Keratinocyte (primary cell): ENCODE measurements around the gene LOXHD1. TPM values are rescaled to one million over a fixed set of nuclear protein-coding genes. Genes with fewer than 3 reads are reported as not detected.

Source experiments
- DNase-seq: peaks from one replicate; pipeline ENCODE4 v3.0.0-alpha.2; 2011; ENCODE audit warnings: low read depth, missing footprints, low spot score
- FAIRE-seq: peaks from 2 replicates; lab custom pipeline; 2011; peaks lifted over from hg19 to GRCh38; lab: Jason Lieb, UNC
- H2AFZ ChIP-seq: 2 replicates; pipeline ENCODE4 v1.6.0; 2012; ENCODE audit warnings: low read length, control low read depth, inconsistent platforms; ENCODE audit not compliant: control insufficient read depth
- H3K27ac ChIP-seq: 2 replicates; pipeline ENCODE4 v1.5.1; 2011; ENCODE audit warnings: low read length; ENCODE audit not compliant: control insufficient read depth, insufficient read depth
- H3K27me3 ChIP-seq: 3 replicates; pipeline ENCODE4 v1.6.0; 2011; ENCODE audit warnings: low read length; ENCODE audit not compliant: control insufficient read depth, insufficient read depth; ENCODE audit errors: extremely low read depth
- H3K36me3 ChIP-seq, 2 experiments: 2 replicates in 1 of 2; 3 replicates in 1 of 2; pipeline ENCODE4 v1.5.1; 2011; ENCODE audit warnings: low read length in 2 of 2, mild to moderate bottlenecking in 1 of 2; ENCODE audit not compliant: control insufficient read depth in 2 of 2, insufficient read depth in 2 of 2; ENCODE audit errors: extremely low read depth in 1 of 2
- H3K4me1 ChIP-seq: 3 replicates; pipeline ENCODE4 v1.5.1; 2011; ENCODE audit warnings: low read length; ENCODE audit not compliant: control insufficient read depth, insufficient read depth; ENCODE audit errors: extremely low read depth
- H3K4me2 ChIP-seq: 3 replicates; pipeline ENCODE4 v1.6.0; 2011; ENCODE audit warnings: low read depth, low read length; ENCODE audit not compliant: control insufficient read depth, insufficient read depth; ENCODE audit errors: extremely low read depth
- H3K4me3 ChIP-seq, 3 experiments: fragments of 200-600 bp in 1 of 3; sonication (generic) in 1 of 3; 2 replicates in 2 of 3; 3 replicates in 1 of 3; pipeline ENCODE4 v1.5.1; 2011 to 2016; ENCODE audit warnings: low read length in 3 of 3, mild to moderate bottlenecking in 3 of 3, control low read depth in 2 of 3, inconsistent platforms in 1 of 3, low read depth in 1 of 3, mixed read lengths in 1 of 3, mixed run types in 1 of 3, moderate library complexity in 1 of 3; ENCODE audit not compliant: control insufficient read depth in 2 of 3, insufficient read depth in 2 of 3; ENCODE audit errors: extremely low read depth in 1 of 3
- H3K79me2 ChIP-seq: 2 replicates; pipeline ENCODE4 v1.6.0; 2012; ENCODE audit warnings: low read length; ENCODE audit not compliant: control insufficient read depth, insufficient read depth
- H3K9ac ChIP-seq: 3 replicates; pipeline ENCODE4 v1.6.0; 2011; ENCODE audit warnings: low read length; ENCODE audit not compliant: control insufficient read depth, insufficient read depth; ENCODE audit errors: extremely low read depth
- H3K9me1 ChIP-seq: 3 replicates; pipeline ENCODE4 v1.6.0; 2011; ENCODE audit warnings: low read length; ENCODE audit not compliant: control insufficient read depth, insufficient read depth; ENCODE audit errors: extremely low read depth
- H3K9me3 ChIP-seq: 2 replicates; pipeline ENCODE4 v1.5.1; 2012; ENCODE audit warnings: low read depth, low read length; ENCODE audit not compliant: control insufficient read depth
- H4K20me1 ChIP-seq: 3 replicates; pipeline ENCODE4 v1.6.0; 2011; ENCODE audit warnings: low read length; ENCODE audit not compliant: control insufficient read depth, insufficient read depth; ENCODE audit errors: extremely low read depth
- EZH2 ChIP-seq: IDR thresholded peaks from one replicate; pipeline ENCODE4 v1.6.1; 2012; ENCODE audit warnings: inconsistent platforms, mild to moderate bottlenecking, low read length, moderate library complexity
- dilution Hi-C: fragments of 300-500 bp; cut with MboI; formaldehyde crosslinking; loops from one replicate; pipeline ENCODE4 v1.7.0; 2020; ENCODE audit warnings: low sequenced_read_pairs; ENCODE audit not compliant: extremely low pct_ligation_motif_present
- polyA plus RNA-seq, 5 experiments: library from polyadenylated mRNA; depleted of rRNA in 3 of 5; stranded (reverse) in 3 of 5; stranded (forward) in 1 of 5; unstranded in 1 of 5; fragments of >200 nt; gene quantifications; 1 replicate in 1 of 5; 2 replicates in 3 of 5; 3 replicates in 1 of 5; pipeline versions ENCODE4 v1.2.1 to v1.2.3, GENCODE V29; 2011 to 2012; ENCODE audit warnings: missing spikeins in 2 of 5, low read depth in 1 of 5, low replicate concordance in 1 of 5
- TF ChIP-seq, protein P1 (sequence below), 3 experiments: IDR thresholded peaks in 1 of 3; conservative IDR thresholded peaks in 1 of 3; optimal IDR thresholded peaks in 1 of 3; 2 replicates in 2 of 3; 3 replicates in 1 of 3; pipeline versions ENCODE3 to v1.5.1; 2011; ENCODE audit warnings: low read length in 3 of 3, mild to moderate bottlenecking in 3 of 3, moderate library complexity in 2 of 3, control low read depth in 1 of 3, inconsistent platforms in 1 of 3; ENCODE audit not compliant: insufficient read depth in 2 of 3; ENCODE audit errors: extremely low read depth in 1 of 3

Gene LOXHD1
- polyA plus RNA-seq, 1 donor (not counting 4 experiments of a cell fraction or from before 2014, with no cell fraction given): not detected

DNA sequence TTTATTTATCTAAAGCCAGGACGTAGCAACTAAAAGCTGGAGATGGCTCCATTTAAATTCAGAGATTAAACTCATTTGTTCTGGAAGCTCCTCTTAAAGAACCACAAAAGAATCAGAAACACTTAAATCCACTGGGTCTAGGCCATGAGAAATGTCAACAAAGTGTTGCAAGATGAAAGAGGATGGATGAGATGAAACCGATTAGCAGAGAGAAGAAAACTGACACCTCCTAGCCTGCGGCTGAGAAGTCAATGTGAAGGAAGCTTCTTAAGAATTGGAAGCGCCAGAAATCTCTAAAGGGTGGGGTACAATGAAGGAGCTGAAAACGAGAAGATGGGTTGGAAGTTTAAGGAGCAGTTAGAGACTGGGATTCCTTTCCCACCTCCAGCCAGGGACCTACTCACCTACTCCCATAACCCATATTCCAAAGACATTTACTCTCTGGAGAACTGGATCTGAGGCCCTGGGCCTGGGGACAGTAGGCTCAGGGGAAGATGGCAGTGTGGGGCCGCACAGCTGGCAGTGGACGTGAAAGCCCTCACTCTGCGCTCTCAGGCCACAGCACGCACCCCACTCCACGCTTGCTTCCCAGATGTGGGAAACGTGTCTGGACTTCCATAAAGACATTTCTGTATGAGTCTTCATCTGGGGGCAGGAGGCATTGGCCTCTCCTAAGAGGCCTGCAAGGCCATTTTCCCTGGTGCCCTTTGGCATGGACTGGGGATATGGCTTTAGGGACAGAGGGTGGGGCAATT, 188.4 kb downstream of the LOXHD1 start:
- Histone ChIP-seq H3K4me2 (no peak overlapping the region), H3K4me1 (no peaks in the 10 kb centered on the region), H3K4me3 (no peak overlapping the region), H3K27ac (no peak overlapping the region), H3K79me2 (no peaks in the 10 kb centered on the region), H2AFZ (no peak overlapping the region), H3K9me1 (no peaks in the 10 kb centered on the region), H3K9me3 (no peaks in the 10 kb centered on the region), H4K20me1 (no peaks in the 10 kb centered on the region), H3K9ac (no peak overlapping the region), H3K36me3 (no peaks in the 10 kb centered on the region), H3K27me3 (no peaks in the 10 kb centered on the region)
- dilution Hi-C loops: no loop called here
- DNase-seq (no peak), FAIRE-seq (no peak)
- TF ChIP-seq EZH2: no peak
- TF ChIP-seq, protein P1, sequence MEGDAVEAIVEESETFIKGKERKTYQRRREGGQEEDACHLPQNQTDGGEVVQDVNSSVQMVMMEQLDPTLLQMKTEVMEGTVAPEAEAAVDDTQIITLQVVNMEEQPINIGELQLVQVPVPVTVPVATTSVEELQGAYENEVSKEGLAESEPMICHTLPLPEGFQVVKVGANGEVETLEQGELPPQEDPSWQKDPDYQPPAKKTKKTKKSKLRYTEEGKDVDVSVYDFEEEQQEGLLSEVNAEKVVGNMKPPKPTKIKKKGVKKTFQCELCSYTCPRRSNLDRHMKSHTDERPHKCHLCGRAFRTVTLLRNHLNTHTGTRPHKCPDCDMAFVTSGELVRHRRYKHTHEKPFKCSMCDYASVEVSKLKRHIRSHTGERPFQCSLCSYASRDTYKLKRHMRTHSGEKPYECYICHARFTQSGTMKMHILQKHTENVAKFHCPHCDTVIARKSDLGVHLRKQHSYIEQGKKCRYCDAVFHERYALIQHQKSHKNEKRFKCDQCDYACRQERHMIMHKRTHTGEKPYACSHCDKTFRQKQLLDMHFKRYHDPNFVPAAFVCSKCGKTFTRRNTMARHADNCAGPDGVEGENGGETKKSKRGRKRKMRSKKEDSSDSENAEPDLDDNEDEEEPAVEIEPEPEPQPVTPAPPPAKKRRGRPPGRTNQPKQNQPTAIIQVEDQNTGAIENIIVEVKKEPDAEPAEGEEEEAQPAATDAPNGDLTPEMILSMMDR (optimal IDR thresholded peaks at IDR 0.05 in 1 of 3, IDR thresholded peaks at IDR 0.05 in 1 of 3, conservative IDR thresholded peaks at IDR 0.05 in 1 of 3; ENCODE audit: extremely low read depth in 1 of 3, insufficient read depth in 2 of 3, low read length in 3 of 3): no peak

DNA sequence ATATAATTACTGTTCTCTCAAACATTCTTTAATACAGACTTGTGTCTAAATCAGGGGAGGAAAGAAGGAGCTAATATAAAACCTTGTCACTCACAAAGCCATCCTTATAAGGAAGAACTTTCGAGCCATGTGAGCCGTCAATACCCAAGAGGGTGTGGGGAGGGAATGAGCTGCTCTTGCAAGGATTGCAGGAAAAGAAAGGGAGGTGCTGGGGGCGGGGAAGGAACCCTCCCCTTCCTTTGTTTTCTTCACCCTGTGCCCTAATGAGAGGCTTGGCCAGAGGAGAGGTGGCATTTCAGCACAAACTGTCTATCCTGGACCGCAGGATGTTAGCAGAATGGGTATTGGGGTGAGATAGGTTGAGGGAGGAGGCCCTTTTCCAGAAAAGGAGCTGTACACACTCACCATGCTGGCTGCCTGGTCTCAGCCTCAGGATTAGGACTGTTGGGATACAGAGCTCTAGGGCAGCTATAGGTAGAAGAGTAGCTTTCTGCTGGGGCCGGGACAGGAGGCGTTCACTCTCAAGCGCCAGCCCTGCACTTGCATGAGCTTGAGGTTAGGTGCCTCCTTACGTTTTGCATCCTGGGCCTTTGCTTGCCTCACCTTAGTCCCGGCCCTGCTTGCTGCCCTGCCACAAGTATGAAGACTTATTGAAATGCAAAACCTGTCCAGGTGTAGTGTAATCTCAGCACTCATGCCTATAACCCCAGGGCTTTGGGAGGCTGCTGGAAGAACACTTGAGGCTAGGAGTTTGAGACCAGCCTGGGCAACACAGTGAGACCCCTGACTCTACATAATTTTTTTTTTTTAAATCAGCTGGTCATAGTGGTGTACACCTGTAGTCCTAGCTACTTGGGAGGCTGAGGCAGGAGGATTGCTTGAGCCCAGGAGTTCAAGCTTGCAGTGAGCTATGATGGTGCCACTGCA, 190.5 kb downstream of the LOXHD1 start:
- H3K4me3 ChIP-seq: no peak overlapping the region
- no peaks in the 10 kb centered on the region for H3K36me3 ChIP-seq
- H3K79me2 ChIP-seq: no peaks in the 10 kb centered on the region
- no peaks in the 10 kb centered on the region for H3K27me3 ChIP-seq
- no peaks in the 10 kb centered on the region for H3K9me3 ChIP-seq
- H3K4me1 ChIP-seq: no peaks in the 10 kb centered on the region
- TF ChIP-seq, protein P1 (optimal IDR thresholded peaks at IDR 0.05 in 1 of 3, IDR thresholded peaks at IDR 0.05 in 1 of 3, conservative IDR thresholded peaks at IDR 0.05 in 1 of 3; ENCODE audit: extremely low read depth in 1 of 3, insufficient read depth in 2 of 3, low read length in 3 of 3): no peak
- TF ChIP-seq EZH2: no peak
- H3K4me2 ChIP-seq: no peak overlapping the region
- no peak overlapping the region for H3K9ac ChIP-seq
- DNase-seq (no peak), FAIRE-seq (peak; percentile 9)
- no peaks in the 10 kb centered on the region for H3K9me1 ChIP-seq
- H4K20me1 ChIP-seq: no peaks in the 10 kb centered on the region
- H3K27ac ChIP-seq: no peak overlapping the region
- dilution Hi-C loops: no loop called here
- H2AFZ ChIP-seq: no peak overlapping the region
